Calu3 (cell line): ENCODE measurements around the gene C20orf144. TPM values are rescaled to one million over a fixed set of nuclear protein-coding genes. Genes with fewer than 3 reads are reported as not detected.

Source experiments
- BruUV-seq: library from RNA; stranded (reverse); fragments of 400-500 nt; replicated peaks from 2 replicates; lab custom pipeline; 2021; lab: Mats Ljungman, UMichigan
- CTCF ChIA-PET: fragments of 300-600 bp; sonication (Branson Sonifier 250); formaldehyde crosslinking; loops from one replicate; lab custom pipeline; 2022; ENCODE audit warnings: antibody characterized with exemption; lab: Charles Lee
- DNase-seq: peaks from one replicate; pipeline ENCODE4 v3.0.0; 2022
- H3K27ac Mint-ChIP-seq: one replicate; pipeline ENCODE4 v1.8.0; 2022; ENCODE audit warnings: mixed read lengths; ENCODE audit not compliant: unreplicated experiment
- H3K27me3 Mint-ChIP-seq: one replicate; pipeline ENCODE4 v1.8.0; 2022; ENCODE audit warnings: mixed read lengths; ENCODE audit not compliant: unreplicated experiment
- H3K36me3 Mint-ChIP-seq: one replicate; pipeline ENCODE4 v1.8.0; 2022; ENCODE audit warnings: mild to moderate bottlenecking, moderate library complexity, mixed read lengths; ENCODE audit not compliant: insufficient read depth, unreplicated experiment
- H3K4me1 Mint-ChIP-seq: one replicate; pipeline ENCODE4 v1.8.0; 2022; ENCODE audit warnings: mild to moderate bottlenecking, low read depth, mixed read lengths; ENCODE audit not compliant: unreplicated experiment
- H3K4me3 Mint-ChIP-seq: one replicate; pipeline ENCODE4 v1.8.0; 2022; ENCODE audit warnings: mild to moderate bottlenecking, low read depth, moderate library complexity, mixed read lengths; ENCODE audit not compliant: unreplicated experiment
- H3K9me3 Mint-ChIP-seq: one replicate; pipeline ENCODE4 v1.8.0; 2022; ENCODE audit warnings: low read depth, mixed read lengths; ENCODE audit not compliant: unreplicated experiment
- CTCF ChIP-seq: fragments of 200-600 bp; IDR thresholded peaks from one replicate; pipeline ENCODE4 v1.8.0; 2022; ENCODE audit warnings: antibody characterized with exemption; ENCODE audit not compliant: unreplicated experiment
- intact Hi-C: fragments of 100-400 bp; cut with micrococcal nuclease; formaldehyde crosslinking; loops from one replicate; pipeline ENCODE4 v1.10.0; 2022; ENCODE audit not compliant: unreplicated experiment
- total RNA-seq: library from RNA; stranded (reverse); gene quantifications from 2 replicates; pipeline ENCODE4 v1.2.3, GENCODE V29; 2022

C20orf144 gene
- total RNA-seq, 1 experiment from 2014 or later, result 0.45 TPM

DNA sequence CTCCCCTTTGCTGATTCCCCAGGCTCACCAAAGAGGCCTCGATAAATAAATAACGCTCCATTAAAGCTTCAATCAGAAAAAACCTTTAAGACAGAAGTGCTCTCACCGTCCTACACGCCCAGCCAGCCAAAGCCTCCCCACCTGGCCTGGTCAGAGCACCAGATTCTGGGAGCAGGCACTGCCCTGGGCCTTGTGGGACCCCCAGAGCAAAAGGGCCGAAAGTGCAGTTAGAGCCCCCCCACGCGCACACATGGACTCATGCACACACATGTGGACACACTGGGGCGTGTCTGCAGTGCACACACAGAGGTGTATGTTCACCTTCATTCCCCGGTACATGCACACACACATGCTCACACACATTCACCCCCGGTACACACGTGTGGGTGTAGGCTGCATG lies 14.0 kb downstream of the C20orf144 start:
- BruUV-seq, result no TSS peak
- peaks cover 56% of the 10 kb centered on the region for H3K36me3 Mint-ChIP-seq
- H3K4me1 Mint-ChIP-seq, result peaks cover 18% of the 10 kb centered on the region
- no peak overlapping the region for H3K27ac Mint-ChIP-seq
- no peak overlapping the region for H3K4me3 Mint-ChIP-seq
- no peaks in the 10 kb centered on the region for H3K9me3 Mint-ChIP-seq
- no peak for TF ChIP-seq CTCF
- no peaks in the 10 kb centered on the region for H3K27me3 Mint-ChIP-seq
- intact Hi-C loops, result no loop called here
- CTCF ChIA-PET, result interaction anchor here (0.6 kb wide), 1 partner anchor 9 kb away, joined by 4 read pairs; no protein-coding TSS in a partner anchor
- DNase-seq, result no peak

GRCh38 chr20:33676652-33677645 lies 14.8 kb downstream of the C20orf144 start:
- intact Hi-C loops, result no loop called here
- CTCF ChIA-PET, result interaction anchor here (0.6 kb wide), 1 partner anchor 10 kb away, joined by 4 read pairs; no protein-coding TSS in a partner anchor
- Mint-ChIP-seq H3K9me3 (no peaks in the 10 kb centered on the region), H3K4me3 (no peak overlapping the region), H3K27me3 (no peaks in the 10 kb centered on the region), H3K36me3 (peaks cover 59% of the 10 kb centered on the region), H3K4me1 (peaks cover 22% of the 10 kb centered on the region), H3K27ac (no peak overlapping the region)
- TF ChIP-seq CTCF, result no peak
- no peak for DNase-seq
- no TSS peak for BruUV-seq

DNA sequence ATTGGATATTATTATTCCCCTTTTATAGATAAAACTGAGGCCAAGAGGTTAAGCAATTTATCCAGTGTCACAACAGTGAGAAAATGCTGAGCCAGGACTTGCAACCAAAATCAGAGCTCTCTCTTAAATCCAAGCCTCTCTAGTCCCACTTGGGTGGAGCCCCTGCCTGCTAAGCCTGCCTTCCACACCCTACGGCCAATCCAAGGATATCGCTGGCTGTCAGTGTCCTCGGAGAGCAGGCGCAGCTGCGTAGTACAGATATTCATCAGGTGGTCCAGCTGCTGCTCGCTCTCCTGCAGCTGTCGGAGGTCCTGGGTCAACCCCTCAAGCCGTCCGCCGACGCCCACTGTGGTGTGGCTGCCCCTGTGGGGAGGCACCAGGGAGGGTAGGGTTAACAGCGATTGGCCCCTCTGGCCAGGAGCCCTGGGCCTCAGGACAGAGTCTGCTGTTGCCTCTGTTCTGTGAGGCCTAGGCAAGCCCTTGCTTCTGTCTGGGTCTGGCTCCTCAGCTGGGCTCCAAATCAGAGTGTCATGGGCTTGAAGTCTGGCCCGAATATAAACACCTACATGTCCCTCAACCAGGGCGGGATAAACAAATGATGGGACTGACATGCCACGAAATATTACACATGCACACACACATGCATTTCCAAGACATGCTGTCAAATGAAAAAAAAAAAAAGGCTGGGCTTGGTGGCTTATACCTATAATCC lies 16.0 kb downstream of the C20orf144 start:
- no peak overlapping the region for H3K4me3 Mint-ChIP-seq
- no peak for DNase-seq
- no TSS peak for BruUV-seq
- H3K27me3 Mint-ChIP-seq, result no peaks in the 10 kb centered on the region
- CTCF ChIA-PET, result interaction anchor here (0.7 to 1.1 kb wide), 2 partner anchors 10 to 12 kb away, joined by 3 to 4 read pairs; no protein-coding TSS in a partner anchor
- H3K36me3 Mint-ChIP-seq, result peaks cover 57% of the 10 kb centered on the region
- no peak for TF ChIP-seq CTCF
- H3K4me1 Mint-ChIP-seq, result peaks cover 24% of the 10 kb centered on the region
- no peak overlapping the region for H3K27ac Mint-ChIP-seq
- H3K9me3 Mint-ChIP-seq, result no peaks in the 10 kb centered on the region
- intact Hi-C loops, result no loop called here

DNA sequence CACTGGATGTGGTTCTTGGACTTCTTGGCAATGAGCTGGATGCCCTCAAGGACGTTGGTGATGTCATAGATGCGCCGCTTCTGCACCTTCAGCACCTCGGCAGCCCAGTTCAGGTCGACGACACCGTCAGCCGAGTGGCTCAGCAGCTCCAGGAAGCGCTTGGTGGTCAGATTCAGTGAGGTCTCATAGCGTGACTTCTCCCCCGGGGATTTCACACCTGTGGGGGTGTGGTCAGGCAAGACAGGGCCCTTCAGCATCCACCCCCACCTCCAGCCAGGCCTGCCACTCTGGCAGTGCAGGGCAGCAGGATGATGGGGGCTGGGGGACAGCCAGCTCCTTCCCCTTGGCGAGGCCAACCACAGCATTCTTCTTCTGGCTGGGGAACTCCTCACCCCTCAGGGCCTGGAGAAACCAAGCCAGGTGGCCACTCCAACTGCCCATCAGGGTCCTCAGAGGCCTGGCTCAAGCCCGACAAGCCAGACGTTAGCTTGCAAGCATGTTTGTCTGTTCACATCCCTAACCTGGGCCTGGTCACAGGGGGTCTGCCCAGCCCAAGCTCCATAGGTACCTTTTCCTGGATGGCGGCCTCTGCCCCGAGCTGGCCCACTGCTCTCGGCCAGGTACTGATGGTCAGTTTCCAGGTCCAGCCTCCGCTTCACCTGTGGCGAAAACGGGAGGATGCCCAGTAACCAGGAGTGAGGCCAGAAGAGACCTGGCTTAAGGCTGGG lies 17.8 kb downstream of the C20orf144 start:
- no peaks in the 10 kb centered on the region for H3K27me3 Mint-ChIP-seq
- DNase-seq, result no peak
- BruUV-seq, result no TSS peak
- no peak overlapping the region for H3K4me3 Mint-ChIP-seq
- no peak for TF ChIP-seq CTCF
- intact Hi-C loops, result no loop called here
- H3K4me1 Mint-ChIP-seq, result peaks cover 27% of the 10 kb centered on the region
- no peak overlapping the region for H3K27ac Mint-ChIP-seq
- peaks cover 52% of the 10 kb centered on the region for H3K36me3 Mint-ChIP-seq
- no peaks in the 10 kb centered on the region for H3K9me3 Mint-ChIP-seq
- CTCF ChIA-PET, result interaction anchor here (0.9 to 1.1 kb wide), 2 partner anchors 12 to 235 kb away, joined by 3 to 4 read pairs; no protein-coding TSS in a partner anchor
